ENCODE results near the gene PROK1.
"Not testable (repeated sequence)": the region's sequence is repeated elsewhere in the genome, so short reads cannot be mapped to it uniquely, and the experiment has no call there.

The PROK1 gene

DNA sequence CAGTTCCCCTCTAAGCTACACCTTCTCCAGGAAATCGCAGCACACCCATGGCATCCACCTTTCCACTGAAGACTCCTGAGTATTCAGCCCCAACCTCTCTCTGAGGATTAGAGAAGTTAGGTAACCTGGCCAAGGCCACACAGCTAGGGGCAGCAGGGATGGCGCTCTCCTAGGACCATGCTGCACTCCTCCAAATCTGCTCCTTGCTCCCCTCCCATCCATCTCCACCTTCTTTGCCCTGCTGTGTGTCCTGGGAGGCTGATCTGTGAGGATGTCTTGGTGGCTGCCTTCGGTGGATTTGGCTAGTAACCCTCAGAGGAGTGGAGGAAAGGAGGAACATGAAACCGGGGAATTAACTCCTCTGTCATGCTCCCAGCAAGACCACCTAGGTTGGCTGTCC lies 20.0 kb upstream of the PROK1 start:
- ChIA-PET CTCF (interaction anchor here (0.9 to 5.7 kb wide), 6 partner anchors 8 to 92 kb away, joined by 3 to 44 read pairs (median 4); partner anchors contain the start of gene RBM15), POLR2A (no interaction called here)

DNA sequence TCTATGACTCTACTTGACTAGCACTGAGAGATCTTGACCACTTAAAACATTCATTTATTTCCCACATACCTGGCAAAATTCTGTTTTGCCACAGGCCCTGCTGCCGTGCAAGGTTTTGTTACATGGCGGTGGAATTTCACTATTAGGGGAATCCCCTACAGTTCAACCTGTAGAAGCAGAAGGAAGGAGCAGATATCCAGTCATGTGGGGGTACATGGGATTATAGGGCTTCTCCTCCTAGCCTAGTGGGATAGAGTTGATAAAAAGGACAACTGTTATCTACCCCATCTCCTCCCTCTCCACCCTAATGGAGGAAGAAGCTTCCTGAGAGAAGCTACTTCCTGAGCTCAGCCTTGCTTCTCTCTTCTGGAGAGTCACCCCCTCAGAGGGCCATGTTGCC lies 17.7 kb upstream of the PROK1 start:
- no CpG with 5 or more reads among the region's 2 CpGs for WGBS (ENCODE audit: insufficient coverage)
- Histone ChIP-seq H3K27ac (ENCODE audit: insufficient read depth in 1 of 2, low read depth in 1 of 2, low read length in 2 of 2, poor library complexity in 1 of 2, severe bottlenecking in 2 of 2) (no peak overlapping the region), H3K9me3 (ENCODE audit: control extremely low read depth in 1 of 5, control insufficient read depth in 4 of 5, insufficient read depth in 2 of 5, low read depth in 1 of 5, low read length in 4 of 5) (no peaks in the 10 kb centered on the region), H3K4me1 (ENCODE audit: control extremely low read depth in 1 of 4, control insufficient read depth in 4 of 4, insufficient read depth in 4 of 4, low read length in 3 of 4) (peaks cover 0 to 30% (median 22%) of the 10 kb centered on the region in 4 experiments), H3K36me3 (ENCODE audit: control insufficient read depth in 4 of 4, insufficient read depth in 4 of 4, low read length in 3 of 4) (no peaks in the 10 kb centered on the region), H3K4me3 (ENCODE audit: control insufficient read depth in 1 of 7, extremely low read depth in 1 of 7, insufficient read depth in 4 of 7, low read depth in 2 of 7, low read length in 6 of 7) (no peak overlapping the region), H3K27me3 (replicated peaks in 2 of 5; ENCODE audit: control insufficient read depth in 4 of 5, insufficient read depth in 5 of 5, low read length in 4 of 5) (no peaks in the 10 kb centered on the region)
- POLR2A ChIA-PET: no interaction called here
- CTCF ChIA-PET: interaction anchor here (1.2 to 7.1 kb wide), 7 partner anchors 10 to 63 kb away, joined by 5 to 83 read pairs (median 8); partner anchors contain the start of gene LAMTOR5
- peak in 2 of 3 donors; percentile 27 to 32 for DNase-seq

More for the DNA sequence above, 20.0 kb upstream of the PROK1 start:
- Histone ChIP-seq H3K27me3 (replicated peaks in 2 of 5; ENCODE audit: control insufficient read depth in 4 of 5, insufficient read depth in 5 of 5, low read length in 4 of 5) (no peaks in the 10 kb centered on the region), H3K4me1 (ENCODE audit: control extremely low read depth in 1 of 4, control insufficient read depth in 4 of 4, insufficient read depth in 4 of 4, low read length in 3 of 4) (peaks cover 0 to 40% (median 32%) of the 10 kb centered on the region in 4 experiments), H3K27ac (ENCODE audit: insufficient read depth in 1 of 2, low read depth in 1 of 2, low read length in 2 of 2, poor library complexity in 1 of 2, severe bottlenecking in 2 of 2) (no peak overlapping the region), H3K4me3 (ENCODE audit: control insufficient read depth in 1 of 7, extremely low read depth in 1 of 7, insufficient read depth in 4 of 7, low read depth in 2 of 7, low read length in 6 of 7) (no peak overlapping the region), H3K36me3 (ENCODE audit: control insufficient read depth in 4 of 4, insufficient read depth in 4 of 4, low read length in 3 of 4) (no peaks in the 10 kb centered on the region), H3K9me3 (ENCODE audit: control extremely low read depth in 1 of 5, control insufficient read depth in 4 of 5, insufficient read depth in 2 of 5, low read depth in 1 of 5, low read length in 4 of 5) (no peaks in the 10 kb centered on the region)
- WGBS (ENCODE audit: insufficient coverage): 83% methylated on average over 1 of the region's 4 CpGs
- no peak for DNase-seq

DNA sequence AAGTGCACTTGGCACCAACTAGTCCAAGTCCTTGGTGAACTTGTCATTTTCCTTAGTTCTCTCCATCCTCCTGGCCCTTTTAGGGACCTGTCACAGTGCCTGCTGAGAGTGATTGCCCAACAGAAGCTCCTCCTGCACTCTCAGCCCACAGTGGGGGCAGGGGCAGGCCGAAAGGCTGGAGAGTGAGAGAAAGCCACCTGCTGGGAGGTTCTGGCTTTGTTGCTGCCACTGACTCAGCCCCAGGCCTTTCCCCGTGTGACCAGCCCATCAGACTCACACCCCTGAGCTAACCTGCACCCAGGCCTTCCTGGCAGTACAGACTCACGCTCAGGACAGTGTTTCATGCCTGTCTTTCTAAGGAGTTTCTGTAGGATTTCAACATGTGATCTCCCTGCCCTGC lies 17.1 kb upstream of the PROK1 start:
- CTCF ChIA-PET: interaction anchor here (1.2 to 7.1 kb wide), 7 partner anchors 10 to 62 kb away, joined by 5 to 83 read pairs (median 8); partner anchors contain the start of gene LAMTOR5
- H3K36me3 ChIP-seq (ENCODE audit: control insufficient read depth in 4 of 4, insufficient read depth in 4 of 4, low read length in 3 of 4): no peaks in the 10 kb centered on the region
- WGBS (ENCODE audit: insufficient coverage): 50% methylated on average over 2 of the region's 3 CpGs
- no peak overlapping the region for H3K4me3 ChIP-seq (ENCODE audit: control insufficient read depth in 1 of 7, extremely low read depth in 1 of 7, insufficient read depth in 4 of 7, low read depth in 2 of 7, low read length in 6 of 7)
- DNase-seq: peak; percentile 49 to 68 (median 65)
- no peak overlapping the region for H3K27ac ChIP-seq (ENCODE audit: insufficient read depth in 1 of 2, low read depth in 1 of 2, low read length in 2 of 2, poor library complexity in 1 of 2, severe bottlenecking in 2 of 2)
- POLR2A ChIA-PET: no interaction called here
- peaks cover 0 to 36% (median 23%) of the 10 kb centered on the region in 4 experiments for H3K4me1 ChIP-seq (ENCODE audit: control extremely low read depth in 1 of 4, control insufficient read depth in 4 of 4, insufficient read depth in 4 of 4, low read length in 3 of 4)
- no peaks in the 10 kb centered on the region for H3K9me3 ChIP-seq (ENCODE audit: control extremely low read depth in 1 of 5, control insufficient read depth in 4 of 5, insufficient read depth in 2 of 5, low read depth in 1 of 5, low read length in 4 of 5)
- no peaks in the 10 kb centered on the region for H3K27me3 ChIP-seq (replicated peaks in 2 of 5; ENCODE audit: control insufficient read depth in 4 of 5, insufficient read depth in 5 of 5, low read length in 4 of 5)

DNA sequence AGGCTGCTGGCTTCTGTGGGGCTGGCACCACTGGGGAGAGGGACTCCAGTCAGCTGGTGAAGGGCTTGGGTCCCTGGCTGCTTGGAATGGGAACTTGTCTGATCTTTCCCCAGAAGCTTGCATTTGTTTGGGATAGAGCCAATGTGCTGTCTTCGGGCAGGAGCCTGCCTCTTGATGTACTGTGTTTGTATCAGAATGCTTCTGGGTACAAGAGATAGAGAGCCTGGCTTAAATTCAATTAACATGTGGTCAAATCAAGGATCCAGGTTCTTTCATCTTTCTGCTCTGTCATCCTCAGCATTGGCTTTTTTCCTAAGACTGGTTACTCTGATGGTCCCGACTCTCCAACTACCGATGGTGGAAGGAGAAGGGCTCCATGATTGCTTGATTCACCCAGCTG lies 16.0 kb upstream of the PROK1 start:
- H3K9me3 ChIP-seq (ENCODE audit: control extremely low read depth in 1 of 5, control insufficient read depth in 4 of 5, insufficient read depth in 2 of 5, low read depth in 1 of 5, low read length in 4 of 5): no peaks in the 10 kb centered on the region
- WGBS (ENCODE audit: insufficient coverage): no CpG with 5 or more reads among the region's 3 CpGs
- H3K4me1 ChIP-seq (ENCODE audit: control extremely low read depth in 1 of 4, control insufficient read depth in 4 of 4, insufficient read depth in 4 of 4, low read length in 3 of 4): peaks cover 0 to 45% (median 24%) of the 10 kb centered on the region in 4 experiments
- H3K27me3 ChIP-seq (replicated peaks in 2 of 5; ENCODE audit: control insufficient read depth in 4 of 5, insufficient read depth in 5 of 5, low read length in 4 of 5): no peaks in the 10 kb centered on the region
- CTCF ChIA-PET: interaction anchor here (0.9 to 7.2 kb wide), 9 partner anchors 11 to 61 kb away, joined by 3 to 83 read pairs (median 8); partner anchors contain the start of gene LAMTOR5
- no peak overlapping the region for H3K4me3 ChIP-seq (ENCODE audit: control insufficient read depth in 1 of 7, extremely low read depth in 1 of 7, insufficient read depth in 4 of 7, low read depth in 2 of 7, low read length in 6 of 7)
- peak in 2 of 3 donors; percentile 29 to 45 for DNase-seq
- POLR2A ChIA-PET: no interaction called here
- H3K27ac ChIP-seq (ENCODE audit: insufficient read depth in 1 of 2, low read depth in 1 of 2, low read length in 2 of 2, poor library complexity in 1 of 2, severe bottlenecking in 2 of 2): no peak overlapping the region
- no peaks in the 10 kb centered on the region for H3K36me3 ChIP-seq (ENCODE audit: control insufficient read depth in 4 of 4, insufficient read depth in 4 of 4, low read length in 3 of 4)

DNA sequence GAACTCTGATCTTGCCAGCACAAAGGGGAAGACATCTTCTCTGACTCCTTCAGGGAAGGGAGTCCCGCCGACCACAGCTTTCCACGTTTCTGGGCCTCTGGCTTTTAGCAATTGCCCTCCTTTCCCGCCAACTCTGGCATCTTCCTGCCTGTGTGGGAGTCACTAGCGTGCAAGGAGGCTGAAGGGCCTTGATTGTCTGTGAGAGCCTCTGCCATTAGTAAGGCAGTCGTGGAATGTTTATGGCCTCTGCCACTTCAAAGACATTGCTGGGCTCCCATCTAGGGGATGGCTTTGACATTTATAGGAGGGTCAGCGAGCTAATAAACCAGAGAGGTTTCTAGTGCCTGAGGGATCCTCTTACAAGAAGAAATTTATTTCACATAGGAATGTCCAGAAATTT lies 14.3 kb upstream of the PROK1 start:
- ChIA-PET CTCF (interaction anchor here (0.9 to 7.2 kb wide), 8 partner anchors 11 to 59 kb away, joined by 3 to 83 read pairs (median 6); no protein-coding TSS in a partner anchor), POLR2A (interaction anchor here (1.2 kb wide), 1 partner anchor 11 kb away, joined by 3 read pairs; no protein-coding TSS in a partner anchor)
- Histone ChIP-seq H3K27ac (ENCODE audit: insufficient read depth in 1 of 2, low read depth in 1 of 2, low read length in 2 of 2, poor library complexity in 1 of 2, severe bottlenecking in 2 of 2) (no peak overlapping the region), H3K36me3 (ENCODE audit: control insufficient read depth in 4 of 4, insufficient read depth in 4 of 4, low read length in 3 of 4) (no peaks in the 10 kb centered on the region), H3K4me1 (ENCODE audit: control extremely low read depth in 1 of 4, control insufficient read depth in 4 of 4, insufficient read depth in 4 of 4, low read length in 3 of 4) (peaks cover 0 to 45% (median 19%) of the 10 kb centered on the region in 4 experiments), H3K4me3 (ENCODE audit: control insufficient read depth in 1 of 7, extremely low read depth in 1 of 7, insufficient read depth in 4 of 7, low read depth in 2 of 7, low read length in 6 of 7) (no peak overlapping the region), H3K9me3 (ENCODE audit: control extremely low read depth in 1 of 5, control insufficient read depth in 4 of 5, insufficient read depth in 2 of 5, low read depth in 1 of 5, low read length in 4 of 5) (no peaks in the 10 kb centered on the region), H3K27me3 (replicated peaks in 2 of 5; ENCODE audit: control insufficient read depth in 4 of 5, insufficient read depth in 5 of 5, low read length in 4 of 5) (no peaks in the 10 kb centered on the region)
- 94% methylated on average over 6 of the region's 7 CpGs for WGBS (ENCODE audit: insufficient coverage)
- DNase-seq: no peak

DNA sequence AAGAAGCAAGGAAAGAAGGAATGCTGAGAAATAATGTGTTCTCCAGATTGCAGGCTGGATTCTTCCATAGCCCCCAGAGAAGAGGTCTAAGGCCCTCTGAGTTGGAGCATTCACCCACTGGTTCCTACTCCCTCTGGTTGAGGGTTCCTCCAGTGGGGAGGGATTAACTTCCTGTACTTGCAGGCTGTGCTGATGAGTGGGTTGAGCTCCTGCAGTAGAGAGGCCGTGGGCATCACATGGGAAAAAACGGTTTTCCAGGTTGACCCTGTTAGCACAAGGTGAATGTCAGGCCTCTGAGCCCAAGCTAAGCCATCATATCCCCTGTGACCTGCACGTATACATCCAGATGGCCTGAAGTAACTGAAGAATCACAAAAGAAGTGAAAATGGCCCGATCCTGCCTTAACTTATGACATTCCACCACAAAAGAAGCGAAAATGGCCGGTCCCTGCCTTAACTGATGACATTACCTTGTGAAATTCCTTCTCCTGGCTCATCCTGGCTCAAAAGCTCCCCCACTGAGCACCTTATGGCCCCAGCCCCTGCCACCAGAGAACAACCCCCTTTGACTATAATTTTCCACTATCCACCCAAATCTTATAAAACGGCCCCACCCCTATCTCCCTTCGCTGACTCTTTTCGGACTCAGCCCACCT lies 13.2 kb upstream of the PROK1 start:
- DNase-seq; H3K9me3 ChIP-seq (ENCODE audit: control extremely low read depth in 1 of 5, control insufficient read depth in 4 of 5, insufficient read depth in 2 of 5, low read depth in 1 of 5, low read length in 4 of 5); H3K27me3 ChIP-seq (replicated peaks in 2 of 5; ENCODE audit: control insufficient read depth in 4 of 5, insufficient read depth in 5 of 5, low read length in 4 of 5); H3K4me3 ChIP-seq (ENCODE audit: control insufficient read depth in 1 of 7, extremely low read depth in 1 of 7, insufficient read depth in 4 of 7, low read depth in 2 of 7, low read length in 6 of 7); H3K27ac ChIP-seq (ENCODE audit: insufficient read depth in 1 of 2, low read depth in 1 of 2, low read length in 2 of 2, poor library complexity in 1 of 2, severe bottlenecking in 2 of 2); H3K36me3 ChIP-seq (ENCODE audit: control insufficient read depth in 4 of 4, insufficient read depth in 4 of 4, low read length in 3 of 4): not testable (repeated sequence)
- 95% methylated on average over 8 of the region's 9 CpGs for WGBS (ENCODE audit: insufficient coverage)
- H3K4me1 ChIP-seq (ENCODE audit: control extremely low read depth in 1 of 4, control insufficient read depth in 4 of 4, insufficient read depth in 4 of 4, low read length in 3 of 4): peaks cover 0 to 45% (median 19%) of the 10 kb centered on the region in 4 experiments
- ChIA-PET POLR2A (interaction anchor here (0.6 to 1.2 kb wide), 2 partner anchors 12 to 22 kb away, joined by 3 to 4 read pairs; no protein-coding TSS in a partner anchor), CTCF (interaction anchor here (0.7 to 7.2 kb wide), 10 partner anchors 11 to 230 kb away, joined by 3 to 83 read pairs (median 4); partner anchors contain the start of gene LAMTOR5)

DNA sequence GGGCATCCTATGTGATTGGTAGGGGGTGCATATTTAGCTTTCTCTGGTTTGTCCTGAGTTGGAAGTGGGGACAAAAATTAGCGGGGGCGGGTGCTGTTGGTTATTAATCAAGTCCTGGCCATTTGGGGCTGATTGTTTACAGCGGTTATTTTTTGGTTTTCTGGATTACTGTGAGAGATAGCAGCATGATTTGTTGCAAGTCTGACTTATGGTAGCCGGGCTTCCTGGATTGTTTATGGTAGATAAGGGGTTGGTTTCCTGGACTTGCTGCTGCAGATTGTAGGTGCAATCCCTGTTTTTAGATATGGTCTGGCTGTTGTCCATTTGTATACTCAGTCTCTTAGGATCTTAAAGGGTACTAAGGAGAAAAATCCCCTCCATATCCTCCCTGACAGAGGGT lies 12.1 kb upstream of the PROK1 start:
- ChIA-PET POLR2A (interaction anchor here (0.6 kb wide), 1 partner anchor 35 kb away, joined by 3 read pairs; no protein-coding TSS in a partner anchor), CTCF (interaction anchor here (0.8 to 7.2 kb wide), 7 partner anchors 10 to 231 kb away, joined by 3 to 83 read pairs (median 9); no protein-coding TSS in a partner anchor)
- peak; percentile 79 to 93 (median 83) for DNase-seq
- Histone ChIP-seq H3K27me3 (replicated peaks in 2 of 5; ENCODE audit: control insufficient read depth in 4 of 5, insufficient read depth in 5 of 5, low read length in 4 of 5) (no peaks in the 10 kb centered on the region), H3K4me1 (ENCODE audit: control extremely low read depth in 1 of 4, control insufficient read depth in 4 of 4, insufficient read depth in 4 of 4, low read length in 3 of 4) (peaks cover 0 to 34% (median 11%) of the 10 kb centered on the region in 4 experiments), H3K9me3 (ENCODE audit: control extremely low read depth in 1 of 5, control insufficient read depth in 4 of 5, insufficient read depth in 2 of 5, low read depth in 1 of 5, low read length in 4 of 5) (no peaks in the 10 kb centered on the region), H3K4me3 (ENCODE audit: control insufficient read depth in 1 of 7, extremely low read depth in 1 of 7, insufficient read depth in 4 of 7, low read depth in 2 of 7, low read length in 6 of 7) (peak overlapping the region in 2 of 7 experiments; percentile 4 to 42), H3K27ac (ENCODE audit: insufficient read depth in 1 of 2, low read depth in 1 of 2, low read length in 2 of 2, poor library complexity in 1 of 2, severe bottlenecking in 2 of 2) (no peak overlapping the region), H3K36me3 (ENCODE audit: control insufficient read depth in 4 of 4, insufficient read depth in 4 of 4, low read length in 3 of 4) (no peaks in the 10 kb centered on the region)
- 20% methylated on average over 2 of the region's 4 CpGs for WGBS (ENCODE audit: insufficient coverage)
